ENCODE measurements around the gene NDUFC1.

- TF ChIP-seq EZH2phosphoT487 (IDR thresholded peaks at IDR 0.05; ENCODE audit: low read depth, severe bottlenecking, unreplicated experiment), result no peak
- no peak for TF ChIP-seq CTCF (IDR thresholded peaks at IDR 0.05; ENCODE audit: poor library complexity)
- TF ChIP-seq EZH2 (IDR thresholded peaks at IDR 0.05; ENCODE audit: borderline replicate concordance), result no peak
These were observed 10.5 kb upstream of the NDUFC1 start for GRCh38 chr4:139312552-139313332.

All from hepatocyte (in vitro differentiated cells).